IMR-90 (cell line): ENCODE results near the gene ANO9. TPM values are rescaled to one million over a fixed set of nuclear protein-coding genes. Genes with fewer than 3 reads are reported as not detected.

Experiments used
- polyA plus RNA-seq, 3 experiments: library from polyadenylated mRNA; depleted of rRNA; stranded (reverse); fragments of >200 nt; gene quantifications; 2 replicates each; pipeline ENCODE4 v1.2.3, GENCODE V29; 2012; ENCODE audit warnings: low replicate concordance in 1 of 3
- total RNA-seq: library from RNA; depleted of rRNA; stranded (reverse); fragments of >200 nt; gene quantifications from 2 replicates; pipeline ENCODE4 v1.2.3, GENCODE V29; 2012
- TF ChIP-seq, protein P1 (sequence below): fragments of 150-350 bp; IDR thresholded peaks from 2 replicates; pipeline ENCODE4 v1.6.1; 2017; ENCODE audit warnings: mild to moderate bottlenecking, antibody characterized with exemption, low read length, low read depth

The ANO9 gene
- total and polyA plus RNA-seq, 2 of the 4 experiments (the other 2 are of a cell fraction) = not detected

DNA sequence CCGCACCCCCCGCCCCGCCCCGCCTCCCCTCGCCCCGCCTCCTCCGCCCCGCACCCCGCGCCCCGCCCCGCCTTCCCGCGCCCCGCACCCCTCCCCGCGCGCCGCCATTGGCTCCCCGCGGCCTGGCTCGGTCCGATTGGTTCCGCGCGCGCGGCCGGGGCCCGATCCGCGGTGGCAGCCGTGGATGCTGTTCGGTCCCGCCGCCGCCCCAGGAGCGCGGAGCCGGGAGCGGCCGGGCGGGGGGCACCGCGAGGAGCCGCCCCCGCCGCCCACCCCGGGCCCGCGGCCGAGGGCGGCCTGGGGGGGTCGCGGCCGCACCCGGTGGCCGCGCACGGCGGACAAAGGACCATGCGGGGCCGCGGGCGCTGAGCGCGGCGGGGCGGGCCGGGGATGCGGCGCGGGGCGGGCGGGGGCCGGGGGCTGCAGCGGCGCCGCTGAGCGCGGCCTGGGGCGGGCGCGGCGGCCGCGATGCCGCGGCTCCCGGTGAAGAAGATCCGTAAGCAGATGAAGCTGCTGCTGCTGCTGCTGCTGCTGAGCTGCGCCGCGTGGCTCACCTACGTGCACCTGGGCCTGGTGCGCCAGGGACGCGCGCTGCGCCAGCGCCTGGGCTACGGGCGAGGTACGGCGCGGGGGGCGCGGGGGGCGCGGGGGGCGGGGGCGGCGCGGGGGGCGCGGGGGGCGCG is 72.3 kb downstream of the ANO9 start, which contains the start of gene B4GALNT4 (continued):
- TF ChIP-seq, protein P1, sequence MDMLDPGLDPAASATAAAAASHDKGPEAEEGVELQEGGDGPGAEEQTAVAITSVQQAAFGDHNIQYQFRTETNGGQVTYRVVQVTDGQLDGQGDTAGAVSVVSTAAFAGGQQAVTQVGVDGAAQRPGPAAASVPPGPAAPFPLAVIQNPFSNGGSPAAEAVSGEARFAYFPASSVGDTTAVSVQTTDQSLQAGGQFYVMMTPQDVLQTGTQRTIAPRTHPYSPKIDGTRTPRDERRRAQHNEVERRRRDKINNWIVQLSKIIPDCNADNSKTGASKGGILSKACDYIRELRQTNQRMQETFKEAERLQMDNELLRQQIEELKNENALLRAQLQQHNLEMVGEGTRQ = no peak
